Liver (tissue), 9 donors: ENCODE data around the gene ZDHHC9. TPM values are rescaled to one million over a fixed set of nuclear protein-coding genes. Genes with fewer than 3 reads are reported as not detected.
"Not testable (repeated sequence)": the region's sequence is repeated elsewhere in the genome, so short reads cannot be mapped to it uniquely, and the experiment has no call there.

ENCODE experiments used
- DNase-seq: peaks from one replicate; pipeline ENCODE4 v3.0.0-alpha.2; 2017; ENCODE audit warnings: low spot score
- H3K27ac ChIP-seq, 2 donors: one replicate each; pipeline ENCODE4 v1.7.0; 2013; ENCODE audit warnings: inconsistent platforms in 2 of 2, low read length in 2 of 2, control low read depth in 1 of 2, low read depth in 1 of 2, mild to moderate bottlenecking in 1 of 2
- H3K27me3 ChIP-seq, 4 donors: one replicate each; pipeline versions ENCODE4 v1.6.1 to v1.7.0; 2013; ENCODE audit warnings: low read length in 3 of 4, inconsistent platforms in 1 of 4, mild to moderate bottlenecking in 1 of 4, moderate library complexity in 1 of 4; ENCODE audit not compliant: control insufficient read depth in 4 of 4, insufficient read depth in 4 of 4
- H3K36me3 ChIP-seq, 4 donors: one replicate each; pipeline versions ENCODE4 v1.6.1 to v1.7.0; 2013; ENCODE audit warnings: low read length in 3 of 4, mild to moderate bottlenecking in 3 of 4, low read depth in 1 of 4, moderate library complexity in 1 of 4; ENCODE audit not compliant: control insufficient read depth in 4 of 4, insufficient read depth in 3 of 4
- H3K4me1 ChIP-seq, 4 donors: one replicate each; pipeline versions ENCODE4 v1.6.1 to v1.7.0; 2013; ENCODE audit warnings: low read length in 3 of 4, mild to moderate bottlenecking in 3 of 4, moderate library complexity in 1 of 4; ENCODE audit not compliant: control insufficient read depth in 4 of 4, insufficient read depth in 4 of 4
- H3K4me3 ChIP-seq, 3 donors: one replicate each; pipeline versions ENCODE4 v1.6.1 to v1.7.0; 2013; ENCODE audit warnings: low read length in 3 of 3, control low read depth in 1 of 3, low read depth in 1 of 3, mild to moderate bottlenecking in 1 of 3
- H3K9ac ChIP-seq, 2 donors: one replicate each; pipeline ENCODE4 v1.7.0; 2013; ENCODE audit warnings: low read length in 2 of 2, mild to moderate bottlenecking in 2 of 2, moderate library complexity in 2 of 2, control low read depth in 1 of 2, low read depth in 1 of 2
- H3K9me3 ChIP-seq, 4 donors: one replicate each; pipeline versions ENCODE4 v1.6.1 to v1.7.0; 2013; ENCODE audit warnings: low read length in 3 of 4; ENCODE audit not compliant: control insufficient read depth in 4 of 4
- ATF3 ChIP-seq: IDR thresholded peaks from 2 replicates; pipeline ENCODE4 v1.6.1; 2016; ENCODE audit warnings: antibody characterized with exemption
- CTCF ChIP-seq: fragments of 150-350 bp; IDR thresholded peaks from 2 replicates; pipeline ENCODE4 v1.5.1; 2017; ENCODE audit warnings: improper control_type of control experiment, low read depth, low read length; ENCODE audit not compliant: missing input control
- EGR1 ChIP-seq, 2 donors: IDR thresholded peaks; 2 replicates each; pipeline ENCODE4 v1.6.1; 2016 to 2018; ENCODE audit warnings: antibody characterized with exemption in 2 of 2, low read depth in 2 of 2
- FOXA1 ChIP-seq: IDR thresholded peaks from 2 replicates; pipeline ENCODE4 v1.6.1; 2016; ENCODE audit warnings: antibody characterized with exemption
- FOXA2 ChIP-seq: IDR thresholded peaks from 2 replicates; pipeline ENCODE4 v1.6.1; 2016; ENCODE audit warnings: antibody characterized with exemption
- GABPA ChIP-seq, 2 donors: IDR thresholded peaks in 1 of 2; conservative IDR thresholded peaks in 1 of 2; 2 replicates each; pipeline ENCODE4 v1.6.1; 2016; ENCODE audit warnings: antibody characterized with exemption in 2 of 2, mild to moderate bottlenecking in 1 of 2, moderate library complexity in 1 of 2
- HNF4A ChIP-seq, 2 donors: conservative IDR thresholded peaks; 2 replicates each; pipeline ENCODE4 v1.6.1; 2016; ENCODE audit warnings: antibody characterized with exemption in 2 of 2, mild to moderate bottlenecking in 2 of 2
- HNF4G ChIP-seq: IDR thresholded peaks from 2 replicates; pipeline ENCODE4 v1.6.1; 2016; ENCODE audit warnings: antibody characterized with exemption
- JUND ChIP-seq, 2 donors: IDR thresholded peaks; 2 replicates each; pipeline ENCODE4 v1.6.1; 2016; ENCODE audit warnings: antibody characterized with exemption in 2 of 2
- MAX ChIP-seq: IDR thresholded peaks from 2 replicates; pipeline ENCODE4 v1.6.1; 2016; ENCODE audit warnings: antibody characterized with exemption
- NR2F2 ChIP-seq: IDR thresholded peaks from 2 replicates; pipeline ENCODE4 v1.6.1; 2016; ENCODE audit warnings: antibody characterized with exemption
- RAD21 ChIP-seq, 2 donors: IDR thresholded peaks; 2 replicates each; pipeline ENCODE4 v1.6.1; 2016; ENCODE audit warnings: antibody characterized with exemption in 2 of 2, mild to moderate bottlenecking in 2 of 2
- REST ChIP-seq: IDR thresholded peaks from 2 replicates; pipeline ENCODE4 v1.6.1; 2016; ENCODE audit warnings: antibody characterized with exemption, mild to moderate bottlenecking
- RXRA ChIP-seq, 2 donors: IDR thresholded peaks; 2 replicates each; pipeline ENCODE4 v1.6.1; 2017 to 2018; ENCODE audit warnings: antibody characterized with exemption in 2 of 2, mild to moderate bottlenecking in 1 of 2
- SP1 ChIP-seq: IDR thresholded peaks from 2 replicates; pipeline ENCODE4 v1.6.1; 2018; ENCODE audit warnings: antibody characterized with exemption, mild to moderate bottlenecking
- TAF1 ChIP-seq: conservative IDR thresholded peaks from 2 replicates; pipeline ENCODE4 v1.6.1; 2016; ENCODE audit warnings: antibody characterized with exemption, mild to moderate bottlenecking
- YY1 ChIP-seq: IDR thresholded peaks from 2 replicates; pipeline ENCODE4 v1.6.1; 2016; ENCODE audit warnings: antibody characterized with exemption, mild to moderate bottlenecking
- ZBTB33 ChIP-seq: IDR thresholded peaks from 2 replicates; pipeline ENCODE4 v1.6.1; 2016; ENCODE audit warnings: antibody characterized with exemption
- WGBS: extraction: QIAGEN DNeasy Blood & Tissue Kit; methylation state at CpG from one replicate; pipeline ENCODE4 v1.1.7; 2013; 5-methylcytosine and 5-hydroxymethylcytosine counted together
- polyA plus RNA-seq, 2 donors: library from polyadenylated mRNA; stranded (reverse) in 1 of 2; unstranded in 1 of 2; fragments of 200-250 nt in 1 of 2; fragments of >200 nt in 1 of 2; fragmentation: Nextera tagmentation in 1 of 2; extraction: Ambion mirVana in 1 of 2; gene quantifications; one replicate each; pipeline versions ENCODE4 v1.2.1 to v1.2.3, GENCODE V29; 2013 to 2015
- total RNA-seq, 2 donors: library from RNA; depleted of rRNA; stranded (reverse); fragments of >200 nt; gene quantifications; one replicate each; pipeline ENCODE4 v1.2.3, GENCODE V29; 2014
- donor health status: healthy.
- donor health status: healthy.
- donor health status: healthy.
- donor health status: healthy.
- donor health status: healthy.

The ZDHHC9 gene
- total and polyA plus RNA-seq, 4 donors = 10.2 to 26.8 (median 24.3) TPM

- TF ChIP-seq MAX (no peak), HNF4G (no peak), ZBTB33 (no peak), RXRA (IDR thresholded peaks at IDR 0.05) (no peak), GABPA (IDR thresholded peaks at IDR 0.05 in 1 of 2, conservative IDR thresholded peaks at IDR 0.05 in 1 of 2) (no peak), ATF3 (no peak), JUND (IDR thresholded peaks at IDR 0.05) (no peak), RAD21 (IDR thresholded peaks at IDR 0.05) (no peak), CTCF (no peak), SP1 (no peak), REST (no peak), YY1 (no peak), TAF1 (no peak), FOXA1 (no peak), HNF4A (conservative IDR thresholded peaks at IDR 0.05) (no peak), NR2F2 (no peak), FOXA2 (no peak), EGR1 (IDR thresholded peaks at IDR 0.05; ENCODE audit: low read depth in 2 of 2) (no peak)
Observed at GRCh38 chrX:129872524-129872923, 28.8 kb upstream of the ZDHHC9 start.

GRCh38 chrX:129866321-129866720, 22.6 kb upstream of the ZDHHC9 start:
- not testable (repeated sequence) for H3K27ac ChIP-seq, H3K36me3 ChIP-seq
- WGBS = 73% methylated on average over 3 of the region's 3 CpGs

More at GRCh38 chrX:129872524-129872923, 28.8 kb upstream of the ZDHHC9 start:
- DNase-seq = no peak
- 97% methylated on average over 2 of the region's 2 CpGs for WGBS
- H3K4me3 ChIP-seq = no peak overlapping the region
- no peak overlapping the region for H3K9ac ChIP-seq
- H3K27me3 ChIP-seq = peaks cover 0 to 3% (median 0%) of the 10 kb centered on the region in 4 donors
- H3K4me1 ChIP-seq = no peaks in the 10 kb centered on the region
- no peaks in the 10 kb centered on the region for H3K9me3 ChIP-seq
- H3K36me3 ChIP-seq = no peaks in the 10 kb centered on the region
- H3K27ac ChIP-seq = no peak overlapping the region

GRCh38 chrX:129859134-129859533, 15.4 kb upstream of the ZDHHC9 start:
- not testable (repeated sequence) for H3K4me1 ChIP-seq, H3K36me3 ChIP-seq, H3K9ac ChIP-seq, H3K27me3 ChIP-seq, H3K27ac ChIP-seq, H3K9me3 ChIP-seq, DNase-seq, H3K4me3 ChIP-seq
- 69% methylated on average over 5 of the region's 6 CpGs for WGBS

More at GRCh38 chrX:129866321-129866720, 22.6 kb upstream of the ZDHHC9 start:
- not testable (repeated sequence) for H3K9ac ChIP-seq, H3K27me3 ChIP-seq, DNase-seq, H3K9me3 ChIP-seq, H3K4me1 ChIP-seq, H3K4me3 ChIP-seq

- not testable (repeated sequence) for H3K36me3 ChIP-seq, H3K27ac ChIP-seq, H3K9ac ChIP-seq, H3K4me1 ChIP-seq, H3K4me3 ChIP-seq, DNase-seq, H3K9me3 ChIP-seq, H3K27me3 ChIP-seq
- 94% methylated on average over 2 of the region's 4 CpGs for WGBS
Observed at GRCh38 chrX:129851825-129852224, 8.1 kb upstream of the ZDHHC9 start.
